ENCODE measurements around the gene REX1BD. TPM values are rescaled to one million over a fixed set of nuclear protein-coding genes. Genes with fewer than 3 reads are reported as not detected.

Gene REX1BD
- total and polyA plus RNA-seq, 10 of the 15 experiments (the other 5 are each of a cell fraction or from before 2014, with no cell fraction given) = 1.1 to 101 (median 35.0) TPM

DNA sequence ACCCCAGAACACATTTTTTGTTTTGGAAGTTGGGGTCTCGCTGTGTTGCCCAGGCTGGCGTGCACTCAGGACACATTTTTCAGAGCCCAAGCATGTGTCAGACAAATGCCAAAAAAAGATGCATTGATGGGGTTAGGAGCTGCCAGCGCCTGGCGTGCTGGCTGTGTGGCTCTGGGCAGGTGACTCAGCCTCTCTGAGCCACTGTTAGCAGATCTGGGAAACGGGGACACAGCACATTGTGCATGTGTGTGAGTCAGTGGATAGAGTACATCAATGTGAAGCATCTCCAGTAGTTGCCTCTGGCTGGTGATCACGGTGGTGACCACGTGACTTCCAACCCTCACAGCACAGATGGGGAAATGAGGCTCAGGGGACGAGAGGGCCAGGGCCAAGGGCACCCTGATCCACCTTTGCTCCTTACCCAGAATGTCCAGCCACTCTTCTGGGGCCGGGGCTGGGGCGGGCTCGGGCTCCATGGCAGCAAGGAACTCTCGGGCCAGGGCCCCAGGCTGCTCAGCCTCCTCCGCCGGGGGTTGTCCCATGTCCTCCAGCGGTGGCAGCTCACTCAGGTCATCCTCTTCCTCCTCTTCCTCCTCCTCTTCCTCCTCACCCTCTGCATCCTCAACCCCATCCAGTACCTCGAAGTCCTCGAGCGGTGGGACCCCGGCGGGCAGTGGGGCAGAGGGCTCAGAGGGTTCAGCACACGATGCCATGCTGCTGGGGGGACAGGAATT is 47.2 kb upstream of the REX1BD start:
- ChIA-PET POLR2A (interaction anchor here (1.0 to 1.8 kb wide), 5 partner anchors 18 to 30 kb away, joined by 4 to 6 read pairs (median 6); partner anchors contain the start of genes ELL and UBA52), CTCF (interaction anchor here (1.4 kb wide), 1 partner anchor 21 kb away, joined by 6 read pairs; no protein-coding TSS in a partner anchor), SMC1A (ENCODE audit: uncharacterized antibody, unreplicated experiment) (interaction anchor here (1.0 to 1.1 kb wide), 2 partner anchors 17 to 22 kb away, joined by 4 to 5 read pairs; partner anchors contain the start of gene KXD1), RAD21 (ENCODE audit: unreplicated experiment) (interaction anchor here (1.2 kb wide), 1 partner anchor 16 kb away, joined by 4 read pairs; the partner anchor contains the start of gene KXD1)
- H3K27me3 ChIP-seq (replicated peaks in 1 of 2; ENCODE audit: control insufficient read depth in 2 of 2, insufficient read depth in 2 of 2, low read length in 1 of 2) = no peaks in the 10 kb centered on the region
- H3K36me3 ChIP-seq (ENCODE audit: control insufficient read depth in 2 of 2, insufficient read depth in 2 of 2, low read length in 1 of 2) = peaks cover 6 to 30% of the 10 kb centered on the region in 2 experiments; a peak in 3 of 4 replicates
- H2AFZ ChIP-seq (ENCODE audit: control insufficient read depth, low read depth, low read length) = no peak overlapping the region
- H3K79me2 ChIP-seq (ENCODE audit: control insufficient read depth, insufficient read depth, low read length) = peaks cover 14% of the 10 kb centered on the region
- H3K4me2 ChIP-seq (ENCODE audit: control insufficient read depth, insufficient read depth) = peak overlapping the region; percentile 98
- H3K9me3 ChIP-seq (replicated peaks; ENCODE audit: control insufficient read depth, insufficient read depth, low read length) = no peaks in the 10 kb centered on the region
- peaks cover 10% of the 10 kb centered on the region for H3K4me1 ChIP-seq (ENCODE audit: control insufficient read depth, insufficient read depth, low read length)
- no TSS peak for BruUV-seq (replicated peaks)
- FAIRE-seq (no peak), ATAC-seq (no peak), DNase-seq (ENCODE audit: low read depth, low spot score) (no peak)
- H4K20me1 ChIP-seq (ENCODE audit: control insufficient read depth, insufficient read depth) = no peaks in the 10 kb centered on the region
- WGBS (ENCODE audit: insufficient coverage, insufficient replicate concordance, low lambda C conversion rate, missing lambda C conversion rate) = 95% methylated on average over 21 of the region's 21 CpGs
- H3K9ac ChIP-seq (ENCODE audit: control insufficient read depth, insufficient read depth, low read length) = peak overlapping the region; percentile 84
- in situ Hi-C loops (cut with MboI) (no loop called here), intact Hi-C loops (cut with micrococcal nuclease; ENCODE audit: unreplicated experiment) (loop anchor here (5.0 kb wide), 1 partner anchor 46 kb away; the partner anchor contains the start of gene REX1BD)
- H3K27ac ChIP-seq (ENCODE audit: control insufficient read depth, insufficient read depth) = no peak overlapping the region; the same call in 1 of the 2 replicates
- H3K4me3 ChIP-seq = no peak overlapping the region; the same call in 1 of the 2 replicates
- TF ChIP-seq, protein P1, sequence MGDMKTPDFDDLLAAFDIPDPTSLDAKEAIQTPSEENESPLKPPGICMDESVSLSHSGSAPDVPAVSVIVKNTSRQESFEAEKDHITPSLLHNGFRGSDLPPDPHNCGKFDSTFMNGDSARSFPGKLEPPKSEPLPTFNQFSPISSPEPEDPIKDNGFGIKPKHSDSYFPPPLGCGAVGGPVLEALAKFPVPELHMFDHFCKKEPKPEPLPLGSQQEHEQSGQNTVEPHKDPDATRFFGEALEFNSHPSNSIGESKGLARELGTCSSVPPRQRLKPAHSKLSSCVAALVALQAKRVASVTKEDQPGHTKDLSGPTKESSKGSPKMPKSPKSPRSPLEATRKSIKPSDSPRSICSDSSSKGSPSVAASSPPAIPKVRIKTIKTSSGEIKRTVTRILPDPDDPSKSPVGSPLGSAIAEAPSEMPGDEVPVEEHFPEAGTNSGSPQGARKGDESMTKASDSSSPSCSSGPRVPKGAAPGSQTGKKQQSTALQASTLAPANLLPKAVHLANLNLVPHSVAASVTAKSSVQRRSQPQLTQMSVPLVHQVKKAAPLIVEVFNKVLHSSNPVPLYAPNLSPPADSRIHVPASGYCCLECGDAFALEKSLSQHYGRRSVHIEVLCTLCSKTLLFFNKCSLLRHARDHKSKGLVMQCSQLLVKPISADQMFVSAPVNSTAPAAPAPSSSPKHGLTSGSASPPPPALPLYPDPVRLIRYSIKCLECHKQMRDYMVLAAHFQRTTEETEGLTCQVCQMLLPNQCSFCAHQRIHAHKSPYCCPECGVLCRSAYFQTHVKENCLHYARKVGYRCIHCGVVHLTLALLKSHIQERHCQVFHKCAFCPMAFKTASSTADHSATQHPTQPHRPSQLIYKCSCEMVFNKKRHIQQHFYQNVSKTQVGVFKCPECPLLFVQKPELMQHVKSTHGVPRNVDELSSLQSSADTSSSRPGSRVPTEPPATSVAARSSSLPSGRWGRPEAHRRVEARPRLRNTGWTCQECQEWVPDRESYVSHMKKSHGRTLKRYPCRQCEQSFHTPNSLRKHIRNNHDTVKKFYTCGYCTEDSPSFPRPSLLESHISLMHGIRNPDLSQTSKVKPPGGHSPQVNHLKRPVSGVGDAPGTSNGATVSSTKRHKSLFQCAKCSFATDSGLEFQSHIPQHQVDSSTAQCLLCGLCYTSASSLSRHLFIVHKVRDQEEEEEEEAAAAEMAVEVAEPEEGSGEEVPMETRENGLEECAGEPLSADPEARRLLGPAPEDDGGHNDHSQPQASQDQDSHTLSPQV (IDR thresholded peaks at IDR 0.05) = no peak
- TF ChIP-seq BRCA1 (IDR thresholded peaks at IDR 0.05; ENCODE audit: low read depth, low read length) = no peak
- TF ChIP-seq, protein P2, sequence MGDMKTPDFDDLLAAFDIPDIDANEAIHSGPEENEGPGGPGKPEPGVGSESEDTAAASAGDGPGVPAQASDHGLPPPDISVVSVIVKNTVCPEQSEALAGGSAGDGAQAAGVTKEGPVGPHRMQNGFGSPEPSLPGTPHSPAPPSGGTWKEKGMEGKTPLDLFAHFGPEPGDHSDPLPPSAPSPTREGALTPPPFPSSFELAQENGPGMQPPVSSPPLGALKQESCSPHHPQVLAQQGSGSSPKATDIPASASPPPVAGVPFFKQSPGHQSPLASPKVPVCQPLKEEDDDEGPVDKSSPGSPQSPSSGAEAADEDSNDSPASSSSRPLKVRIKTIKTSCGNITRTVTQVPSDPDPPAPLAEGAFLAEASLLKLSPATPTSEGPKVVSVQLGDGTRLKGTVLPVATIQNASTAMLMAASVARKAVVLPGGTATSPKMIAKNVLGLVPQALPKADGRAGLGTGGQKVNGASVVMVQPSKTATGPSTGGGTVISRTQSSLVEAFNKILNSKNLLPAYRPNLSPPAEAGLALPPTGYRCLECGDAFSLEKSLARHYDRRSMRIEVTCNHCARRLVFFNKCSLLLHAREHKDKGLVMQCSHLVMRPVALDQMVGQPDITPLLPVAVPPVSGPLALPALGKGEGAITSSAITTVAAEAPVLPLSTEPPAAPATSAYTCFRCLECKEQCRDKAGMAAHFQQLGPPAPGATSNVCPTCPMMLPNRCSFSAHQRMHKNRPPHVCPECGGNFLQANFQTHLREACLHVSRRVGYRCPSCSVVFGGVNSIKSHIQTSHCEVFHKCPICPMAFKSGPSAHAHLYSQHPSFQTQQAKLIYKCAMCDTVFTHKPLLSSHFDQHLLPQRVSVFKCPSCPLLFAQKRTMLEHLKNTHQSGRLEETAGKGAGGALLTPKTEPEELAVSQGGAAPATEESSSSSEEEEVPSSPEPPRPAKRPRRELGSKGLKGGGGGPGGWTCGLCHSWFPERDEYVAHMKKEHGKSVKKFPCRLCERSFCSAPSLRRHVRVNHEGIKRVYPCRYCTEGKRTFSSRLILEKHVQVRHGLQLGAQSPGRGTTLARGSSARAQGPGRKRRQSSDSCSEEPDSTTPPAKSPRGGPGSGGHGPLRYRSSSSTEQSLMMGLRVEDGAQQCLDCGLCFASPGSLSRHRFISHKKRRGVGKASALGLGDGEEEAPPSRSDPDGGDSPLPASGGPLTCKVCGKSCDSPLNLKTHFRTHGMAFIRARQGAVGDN (IDR thresholded peaks at IDR 0.05) = no peak
- TF ChIP-seq FOS (IDR thresholded peaks at IDR 0.05; ENCODE audit: borderline replicate concordance, extremely low read depth, insufficient read length) = no peak
- no peak for TF ChIP-seq NBN (IDR thresholded peaks at IDR 0.05)
- no peak for TF ChIP-seq KAT2A (conservative IDR thresholded peaks at IDR 0.05; ENCODE audit: control insufficient read depth, low read depth, low read length)
- no peak for TF ChIP-seq EP300 (IDR thresholded peaks at IDR 0.05; ENCODE audit: borderline replicate concordance in 1 of 2, control insufficient read depth in 1 of 2, low read depth in 2 of 2, low read length in 2 of 2)
- no peak for TF ChIP-seq ZNF217 (IDR thresholded peaks at IDR 0.05)
- TF ChIP-seq RAD21 (IDR thresholded peaks at IDR 0.05; ENCODE audit: insufficient read depth, low read depth, low read length) = no peak
- no peak for TF ChIP-seq DPF2 (IDR thresholded peaks at IDR 0.05)
- no peak for TF ChIP-seq MTA3 (IDR thresholded peaks at IDR 0.05; ENCODE audit: borderline replicate concordance, low read length)
- TF ChIP-seq ESRRA (IDR thresholded peaks at IDR 0.05; ENCODE audit: low read length) = no peak
- no peak for TF ChIP-seq BACH1 (IDR thresholded peaks at IDR 0.05; ENCODE audit: borderline replicate concordance)
- TF ChIP-seq RCOR1 (conservative IDR thresholded peaks at IDR 0.05; ENCODE audit: low read depth, low read length) = no peak
- TF ChIP-seq SP1 (IDR thresholded peaks at IDR 0.05; ENCODE audit: low read depth, low read length) = no peak
- TF ChIP-seq LARP7 (IDR thresholded peaks at IDR 0.05) = no peak
- no peak for TF ChIP-seq PAX5 (IDR thresholded peaks at IDR 0.05; ENCODE audit: borderline replicate concordance, low read depth, low read length)

All from GM12878 (cell line).